GM10266 (cell line): Measurements from ENCODE around the gene ORC6.

Experiments
- DNase-seq: peaks from one replicate; pipeline ENCODE4 v3.0.0; 2012; ENCODE audit errors: extremely low spot score
- CTCF ChIP-seq: IDR thresholded peaks from 2 replicates; pipeline ENCODE4 v1.5.1; 2012; ENCODE audit warnings: mild to moderate bottlenecking, low read depth; ENCODE audit not compliant: control insufficient read depth, insufficient read depth; ENCODE audit errors: missing control alignments

Gene ORC6

GRCh38 chr16:46714797-46715591 lies 25.5 kb downstream of the ORC6 start:
- DNase-seq: no peak
- TF ChIP-seq CTCF: no peak

DNA sequence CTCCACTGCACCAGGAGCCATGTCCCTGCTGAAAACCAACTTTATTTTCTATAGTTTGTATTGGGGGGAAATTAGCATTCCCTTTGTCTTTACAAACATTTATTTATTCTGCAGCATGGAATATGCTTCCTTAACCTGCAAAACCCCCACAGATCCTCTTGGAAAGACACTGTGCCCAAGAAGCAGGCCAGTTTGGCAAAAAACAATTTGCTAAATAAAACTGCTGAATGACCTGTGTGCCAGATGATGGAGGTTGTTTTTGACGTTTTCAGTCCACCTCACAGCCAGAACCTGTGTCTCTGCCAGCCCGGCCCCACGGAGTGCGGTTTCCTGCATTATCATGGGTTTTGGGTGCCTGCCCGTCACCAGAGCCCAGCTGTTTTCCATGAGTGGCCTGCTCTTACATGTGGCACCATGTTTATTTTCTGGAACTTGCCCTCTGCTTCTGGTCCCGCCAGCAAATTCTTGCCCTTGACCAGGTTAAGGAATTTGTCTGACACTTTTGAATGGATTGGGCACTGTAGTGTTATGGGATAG lies 26.4 kb downstream of the ORC6 start:
- no peak for TF ChIP-seq CTCF
- DNase-seq: no peak

DNA sequence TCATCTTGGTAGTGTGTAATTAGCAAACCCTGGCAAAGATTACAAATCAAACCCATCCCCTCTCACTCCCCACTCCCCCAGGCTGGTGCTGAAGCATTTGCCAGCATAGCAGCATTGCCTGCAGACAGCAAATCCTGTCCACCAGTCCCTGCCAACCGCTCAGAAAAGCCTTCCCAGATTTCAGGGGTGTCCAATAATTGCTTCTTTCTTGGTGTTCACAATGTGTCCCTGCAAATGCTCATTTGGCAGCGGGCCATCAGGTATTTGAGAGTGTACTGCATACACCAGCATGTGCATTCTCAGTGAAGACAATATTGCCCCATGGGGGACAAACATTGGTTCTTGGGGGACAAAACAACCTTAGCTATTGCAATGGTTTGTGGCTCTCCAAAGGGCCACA lies 28.2 kb downstream of the ORC6 start:
- no peak for DNase-seq
- TF ChIP-seq CTCF: no peak

- TF ChIP-seq CTCF: no peak
- no peak for DNase-seq
These were observed 28.8 kb downstream of the ORC6 start for GRCh38 chr16:46718214-46718613.

GRCh38 chr16:46719528-46719927 lies 30.1 kb downstream of the ORC6 start:
- no peak for DNase-seq
- TF ChIP-seq CTCF: no peak

GRCh38 chr16:46720619-46721018 lies 31.2 kb downstream of the ORC6 start:
- TF ChIP-seq CTCF: no peak
- no peak for DNase-seq

GRCh38 chr16:46721885-46722284 lies 32.4 kb downstream of the ORC6 start:
- TF ChIP-seq CTCF: no peak
- no peak for DNase-seq
